ENCODE results near the gene C2CD3. TPM values are rescaled to one million over a fixed set of nuclear protein-coding genes. Genes with fewer than 3 reads are reported as not detected.

C2CD3 gene
- total and polyA plus RNA-seq, 9 of the 15 experiments (the other 6 are each of a cell fraction or from before 2014, with no cell fraction given): 4.4 to 20.2 (median 15.4) TPM

DNA sequence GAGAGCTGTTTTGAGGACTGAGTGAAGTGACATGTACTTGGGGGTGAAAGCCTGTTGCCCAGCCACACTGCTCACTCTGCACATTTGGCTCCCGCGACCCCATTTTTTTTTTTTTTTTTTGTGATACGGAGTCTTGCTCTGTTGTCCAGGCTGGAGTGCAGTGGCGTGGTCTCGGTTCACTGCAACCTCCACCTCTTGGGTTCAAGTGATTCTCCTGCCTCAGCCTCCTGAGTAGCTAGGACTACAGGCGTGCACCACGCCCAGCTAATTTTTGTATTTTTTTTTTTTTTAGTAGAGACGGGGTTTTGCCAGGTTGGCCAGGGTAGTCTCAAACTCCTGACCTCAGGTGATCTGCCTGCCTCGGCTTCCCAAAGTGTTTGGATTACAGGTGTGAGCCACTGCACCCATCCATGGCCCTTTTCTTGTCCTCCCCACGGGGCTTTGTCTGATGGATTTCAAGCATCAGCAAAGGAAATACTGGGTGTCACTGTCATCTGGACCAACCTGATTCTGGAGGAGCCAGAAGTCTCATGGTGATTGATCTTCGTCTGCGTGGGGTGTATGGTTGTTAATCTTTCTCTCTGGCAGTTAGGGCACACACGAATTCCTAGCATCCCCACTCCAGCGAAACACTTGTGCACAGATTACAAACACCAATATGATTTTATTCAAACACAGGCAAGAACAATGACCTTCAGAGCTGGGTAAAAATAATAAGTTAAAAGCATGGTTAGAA, 158.6 kb downstream of the C2CD3 start (continued):
- TF ChIP-seq MEF2A (IDR thresholded peaks at IDR 0.05; ENCODE audit: control insufficient read depth, low read depth, low read length) (no peak), MECOM (CRISPR knock-in tag; IDR thresholded peaks at IDR 0.05) (no peak), MEIS2 (IDR thresholded peaks at IDR 0.05; ENCODE audit: partially characterized antibody) (peak; percentile 79), ZNF311 (CRISPR knock-in tag; IDR thresholded peaks at IDR 0.05) (no peak), ZBTB1 (CRISPR knock-in tag; IDR thresholded peaks at IDR 0.05; ENCODE audit: borderline replicate concordance, low read depth) (0 out of 2 replicates have a peak, but pooled peaks have one; percentile 12), ZNF76 (CRISPR knock-in tag; IDR thresholded peaks at IDR 0.05; ENCODE audit: borderline replicate concordance) (no peak), EP400 (IDR thresholded peaks at IDR 0.05) (no peak), FOXA1 (IDR thresholded peaks at IDR 0.05; ENCODE audit: borderline replicate concordance) (no peak), RBFOX2 (IDR thresholded peaks at IDR 0.05; ENCODE audit: low read depth, low read length) (no peak), ZNF143 (CRISPR knock-in tag; IDR thresholded peaks at IDR 0.05) (no peak), PHF20 (IDR thresholded peaks at IDR 0.05; ENCODE audit: partially characterized antibody) (no peak), PURB (CRISPR knock-in tag; IDR thresholded peaks at IDR 0.05; ENCODE audit: low read depth) (no peak)
- TF ChIP-seq, protein P1, sequence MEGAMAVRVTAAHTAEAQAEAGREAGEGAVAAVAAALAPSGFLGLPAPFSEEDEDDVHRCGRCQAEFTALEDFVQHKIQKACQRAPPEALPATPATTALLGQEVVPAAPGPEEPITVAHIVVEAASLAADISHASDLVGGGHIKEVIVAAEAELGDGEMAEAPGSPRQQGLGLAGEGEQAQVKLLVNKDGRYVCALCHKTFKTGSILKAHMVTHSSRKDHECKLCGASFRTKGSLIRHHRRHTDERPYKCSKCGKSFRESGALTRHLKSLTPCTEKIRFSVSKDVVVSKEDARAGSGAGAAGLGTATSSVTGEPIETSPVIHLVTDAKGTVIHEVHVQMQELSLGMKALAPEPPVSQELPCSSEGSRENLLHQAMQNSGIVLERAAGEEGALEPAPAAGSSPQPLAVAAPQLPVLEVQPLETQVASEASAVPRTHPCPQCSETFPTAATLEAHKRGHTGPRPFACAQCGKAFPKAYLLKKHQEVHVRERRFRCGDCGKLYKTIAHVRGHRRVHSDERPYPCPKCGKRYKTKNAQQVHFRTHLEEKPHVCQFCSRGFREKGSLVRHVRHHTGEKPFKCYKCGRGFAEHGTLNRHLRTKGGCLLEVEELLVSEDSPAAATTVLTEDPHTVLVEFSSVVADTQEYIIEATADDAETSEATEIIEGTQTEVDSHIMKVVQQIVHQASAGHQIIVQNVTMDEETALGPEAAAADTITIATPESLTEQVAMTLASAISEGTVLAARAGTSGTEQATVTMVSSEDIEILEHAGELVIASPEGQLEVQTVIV (CRISPR knock-in tag; IDR thresholded peaks at IDR 0.05; ENCODE audit: borderline replicate concordance): no peak
- TF ChIP-seq, protein P2, sequence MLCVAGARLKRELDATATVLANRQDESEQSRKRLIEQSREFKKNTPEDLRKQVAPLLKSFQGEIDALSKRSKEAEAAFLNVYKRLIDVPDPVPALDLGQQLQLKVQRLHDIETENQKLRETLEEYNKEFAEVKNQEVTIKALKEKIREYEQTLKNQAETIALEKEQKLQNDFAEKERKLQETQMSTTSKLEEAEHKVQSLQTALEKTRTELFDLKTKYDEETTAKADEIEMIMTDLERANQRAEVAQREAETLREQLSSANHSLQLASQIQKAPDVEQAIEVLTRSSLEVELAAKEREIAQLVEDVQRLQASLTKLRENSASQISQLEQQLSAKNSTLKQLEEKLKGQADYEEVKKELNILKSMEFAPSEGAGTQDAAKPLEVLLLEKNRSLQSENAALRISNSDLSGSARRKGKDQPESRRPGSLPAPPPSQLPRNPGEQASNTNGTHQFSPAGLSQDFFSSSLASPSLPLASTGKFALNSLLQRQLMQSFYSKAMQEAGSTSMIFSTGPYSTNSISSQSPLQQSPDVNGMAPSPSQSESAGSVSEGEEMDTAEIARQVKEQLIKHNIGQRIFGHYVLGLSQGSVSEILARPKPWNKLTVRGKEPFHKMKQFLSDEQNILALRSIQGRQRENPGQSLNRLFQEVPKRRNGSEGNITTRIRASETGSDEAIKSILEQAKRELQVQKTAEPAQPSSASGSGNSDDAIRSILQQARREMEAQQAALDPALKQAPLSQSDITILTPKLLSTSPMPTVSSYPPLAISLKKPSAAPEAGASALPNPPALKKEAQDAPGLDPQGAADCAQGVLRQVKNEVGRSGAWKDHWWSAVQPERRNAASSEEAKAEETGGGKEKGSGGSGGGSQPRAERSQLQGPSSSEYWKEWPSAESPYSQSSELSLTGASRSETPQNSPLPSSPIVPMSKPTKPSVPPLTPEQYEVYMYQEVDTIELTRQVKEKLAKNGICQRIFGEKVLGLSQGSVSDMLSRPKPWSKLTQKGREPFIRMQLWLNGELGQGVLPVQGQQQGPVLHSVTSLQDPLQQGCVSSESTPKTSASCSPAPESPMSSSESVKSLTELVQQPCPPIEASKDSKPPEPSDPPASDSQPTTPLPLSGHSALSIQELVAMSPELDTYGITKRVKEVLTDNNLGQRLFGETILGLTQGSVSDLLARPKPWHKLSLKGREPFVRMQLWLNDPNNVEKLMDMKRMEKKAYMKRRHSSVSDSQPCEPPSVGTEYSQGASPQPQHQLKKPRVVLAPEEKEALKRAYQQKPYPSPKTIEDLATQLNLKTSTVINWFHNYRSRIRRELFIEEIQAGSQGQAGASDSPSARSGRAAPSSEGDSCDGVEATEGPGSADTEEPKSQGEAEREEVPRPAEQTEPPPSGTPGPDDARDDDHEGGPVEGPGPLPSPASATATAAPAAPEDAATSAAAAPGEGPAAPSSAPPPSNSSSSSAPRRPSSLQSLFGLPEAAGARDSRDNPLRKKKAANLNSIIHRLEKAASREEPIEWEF (CRISPR knock-in tag; IDR thresholded peaks at IDR 0.05): no peak
- TF ChIP-seq, protein P3, sequence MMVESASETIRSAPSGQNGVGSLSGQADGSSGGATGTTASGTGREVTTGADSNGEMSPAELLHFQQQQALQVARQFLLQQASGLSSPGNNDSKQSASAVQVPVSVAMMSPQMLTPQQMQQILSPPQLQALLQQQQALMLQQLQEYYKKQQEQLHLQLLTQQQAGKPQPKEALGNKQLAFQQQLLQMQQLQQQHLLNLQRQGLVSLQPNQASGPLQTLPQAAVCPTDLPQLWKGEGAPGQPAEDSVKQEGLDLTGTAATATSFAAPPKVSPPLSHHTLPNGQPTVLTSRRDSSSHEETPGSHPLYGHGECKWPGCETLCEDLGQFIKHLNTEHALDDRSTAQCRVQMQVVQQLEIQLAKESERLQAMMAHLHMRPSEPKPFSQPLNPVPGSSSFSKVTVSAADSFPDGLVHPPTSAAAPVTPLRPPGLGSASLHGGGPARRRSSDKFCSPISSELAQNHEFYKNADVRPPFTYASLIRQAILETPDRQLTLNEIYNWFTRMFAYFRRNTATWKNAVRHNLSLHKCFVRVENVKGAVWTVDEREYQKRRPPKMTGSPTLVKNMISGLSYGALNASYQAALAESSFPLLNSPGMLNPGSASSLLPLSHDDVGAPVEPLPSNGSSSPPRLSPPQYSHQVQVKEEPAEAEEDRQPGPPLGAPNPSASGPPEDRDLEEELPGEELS (CRISPR knock-in tag; IDR thresholded peaks at IDR 0.05; ENCODE audit: borderline replicate concordance): no peak
